H1 (cell line): ENCODE data around the gene CPTP. TPM values are rescaled to one million over a fixed set of nuclear protein-coding genes. Genes with fewer than 3 reads are reported as not detected.

Experiments
- CTCF ChIA-PET: fragments of 300-600 bp; sonication (Branson Sonifier 250); formaldehyde crosslinking; loops from one replicate; lab custom pipeline; 2021; ENCODE audit not compliant: partially characterized antibody; lab: Charles Lee
- POLR2A ChIA-PET: fragments of 300-600 bp; sonication (Branson Sonifier 250); formaldehyde crosslinking; loops from one replicate; lab custom pipeline; 2021; ENCODE audit warnings: inconsistent platforms; ENCODE audit not compliant: partially characterized antibody; lab: Charles Lee
- DNase-seq, 2 experiments: peaks; one replicate each; pipeline versions ENCODE4 v3.0.0 to v3.0.0-alpha.2; 2010 to 2022; ENCODE audit warnings: low spot score in 2 of 2, low read depth in 1 of 2, mixed read lengths in 1 of 2
- FAIRE-seq: peaks from 2 replicates; lab custom pipeline; 2011; peaks lifted over from hg19 to GRCh38; lab: Jason Lieb, UNC
- H2AFZ ChIP-seq: 2 replicates; pipeline ENCODE4 v1.8.1; 2012; ENCODE audit warnings: low read length, inconsistent platforms
- H2AK5ac ChIP-seq: 2 replicates; pipeline ENCODE4 v1.6.1; 2013; ENCODE audit warnings: low read depth, low read length
- H2BK120ac ChIP-seq: replicated peaks from 2 replicates; pipeline ENCODE3; 2013; ENCODE audit warnings: low read depth, low read length, inconsistent platforms
- H2BK12ac ChIP-seq: 2 replicates; pipeline ENCODE4 v1.6.1; 2013; ENCODE audit warnings: low read depth, low read length
- H2BK15ac ChIP-seq: 2 replicates; pipeline ENCODE4 v1.6.1; 2013; ENCODE audit warnings: low read length
- H2BK20ac ChIP-seq: 2 replicates; pipeline ENCODE4 v1.6.1; 2013; ENCODE audit warnings: low read length
- H2BK5ac ChIP-seq: 2 replicates; pipeline ENCODE4 v1.6.1; 2013; ENCODE audit warnings: low read depth, low read length
- H3K14ac ChIP-seq: 2 replicates; pipeline ENCODE4 v1.6.1; 2013; ENCODE audit warnings: inconsistent platforms; ENCODE audit not compliant: insufficient read length
- H3K18ac ChIP-seq: 2 replicates; pipeline ENCODE4 v1.6.1; 2013; ENCODE audit warnings: low read length; ENCODE audit errors: extremely low read depth
- H3K23ac ChIP-seq: 2 replicates; pipeline ENCODE4 v1.6.1; 2013; ENCODE audit warnings: inconsistent platforms; ENCODE audit not compliant: insufficient read length
- H3K23me2 ChIP-seq: 2 replicates; pipeline ENCODE4 v1.6.1; 2013; ENCODE audit warnings: low read depth, low read length
- H3K27ac ChIP-seq: 2 replicates; pipeline ENCODE4 v1.6.1; 2011; ENCODE audit warnings: low read depth, low read length, inconsistent platforms
- H3K27me3 ChIP-seq, 4 experiments: replicated peaks in 1 of 4; 1 replicate in 1 of 4; 2 replicates in 3 of 4; pipeline versions ENCODE4 v1.6.1 to v1.8.1; 2011 to 2013; ENCODE audit warnings: low read length in 3 of 4, mild to moderate bottlenecking in 3 of 4, inconsistent platforms in 2 of 4, mixed read lengths in 2 of 4, moderate library complexity in 1 of 4; ENCODE audit not compliant: control insufficient read depth in 3 of 4, insufficient read depth in 3 of 4; ENCODE audit errors: extremely low read depth in 1 of 4
- H3K36me3 ChIP-seq, 4 experiments: 2 replicates each; pipeline versions ENCODE4 v1.6.1 to v1.8.1; 2011 to 2013; ENCODE audit warnings: mild to moderate bottlenecking in 4 of 4, low read length in 3 of 4, moderate library complexity in 2 of 4, control low read depth in 1 of 4, inconsistent platforms in 1 of 4; ENCODE audit not compliant: insufficient read depth in 4 of 4, control insufficient read depth in 2 of 4
- H3K4ac ChIP-seq: replicated peaks from 2 replicates; pipeline ENCODE3; 2013; ENCODE audit warnings: low read length, low read depth, mixed read lengths, inconsistent platforms; ENCODE audit not compliant: insufficient read length
- H3K4me1 ChIP-seq, 4 experiments: replicated peaks in 1 of 4; 1 replicate in 1 of 4; 2 replicates in 3 of 4; pipeline versions ENCODE4 v1.6.1 to v1.8.1; 2011 to 2013; ENCODE audit warnings: low read length in 3 of 4, inconsistent platforms in 2 of 4, mixed read lengths in 1 of 4; ENCODE audit not compliant: insufficient read depth in 4 of 4, control insufficient read depth in 3 of 4
- H3K4me2 ChIP-seq, 2 experiments: 2 replicates each; pipeline versions ENCODE4 v1.6.1 to v1.8.1; 2011 to 2013; ENCODE audit warnings: low read depth in 2 of 2, low read length in 2 of 2, control low read depth in 1 of 2, inconsistent platforms in 1 of 2, mild to moderate bottlenecking in 1 of 2; ENCODE audit not compliant: insufficient read depth in 1 of 2
- H3K4me3 ChIP-seq, 4 experiments: fragments of 200-600, 300-600 bp in 1 of 4; sonication (generic), shearing (Covaris generic), sonication (Bioruptor Twin) in 1 of 4; 2 replicates each; pipeline versions ENCODE4 v1.5.1 to v1.8.1; 2011 to 2016; ENCODE audit warnings: low read length in 4 of 4, low read depth in 3 of 4, control low read depth in 2 of 4, inconsistent platforms in 2 of 4, mild to moderate bottlenecking in 2 of 4, mixed read lengths in 1 of 4, moderate library complexity in 1 of 4; ENCODE audit not compliant: insufficient read depth in 2 of 4; ENCODE audit errors: extremely low read depth in 1 of 4
- H3K56ac ChIP-seq: replicated peaks from 2 replicates; pipeline ENCODE3; 2013; ENCODE audit warnings: low read depth, mild to moderate bottlenecking, mixed read lengths, low read length, inconsistent platforms; ENCODE audit not compliant: insufficient read length
- H3K79me1 ChIP-seq: 2 replicates; pipeline ENCODE4 v1.6.1; 2013; ENCODE audit warnings: low read depth, low read length, control low read depth
- H3K79me2 ChIP-seq, 2 experiments: 2 replicates each; pipeline versions ENCODE4 v1.6.1 to v1.8.1; 2012 to 2013; ENCODE audit warnings: low read length in 2 of 2, mild to moderate bottlenecking in 2 of 2, inconsistent platforms in 1 of 2; ENCODE audit not compliant: insufficient read depth in 2 of 2, control insufficient read depth in 1 of 2
- H3K9ac ChIP-seq, 4 experiments: replicated peaks in 1 of 4; 1 replicate in 1 of 4; 2 replicates in 3 of 4; pipeline versions ENCODE4 v1.6.1 to v1.8.1; 2011 to 2013; ENCODE audit warnings: low read depth in 3 of 4, low read length in 3 of 4, control low read depth in 2 of 4, mild to moderate bottlenecking in 2 of 4, moderate library complexity in 2 of 4, inconsistent platforms in 1 of 4; ENCODE audit errors: extremely low read depth in 1 of 4
- H3K9me3 ChIP-seq, 2 experiments: 2 replicates each; pipeline versions ENCODE4 v1.6.1 to v1.8.1; 2012 to 2013; ENCODE audit warnings: mild to moderate bottlenecking in 2 of 2, moderate library complexity in 2 of 2, control low read depth in 1 of 2, inconsistent platforms in 1 of 2, low read depth in 1 of 2, low read length in 1 of 2, mixed read lengths in 1 of 2; ENCODE audit not compliant: insufficient read depth in 2 of 2
- H4K20me1 ChIP-seq, 2 experiments: replicated peaks in 1 of 2; 2 replicates each; pipeline versions ENCODE3 to v1.8.1; 2011 to 2013; ENCODE audit warnings: inconsistent platforms in 2 of 2, low read length in 2 of 2, mild to moderate bottlenecking in 1 of 2; ENCODE audit not compliant: insufficient read depth in 2 of 2, control insufficient read depth in 1 of 2
- H4K5ac ChIP-seq: 2 replicates; pipeline ENCODE4 v1.6.1; 2013; ENCODE audit warnings: low read length, low read depth, mixed read lengths, inconsistent platforms; ENCODE audit not compliant: insufficient read length
- H4K8ac ChIP-seq: 2 replicates; pipeline ENCODE4 v1.8.0; 2013; ENCODE audit warnings: mild to moderate bottlenecking, moderate library complexity, low read length, inconsistent platforms; ENCODE audit not compliant: insufficient read depth; ENCODE audit errors: extremely low read depth
- H4K91ac ChIP-seq: replicated peaks from 2 replicates; pipeline ENCODE3; 2013; ENCODE audit warnings: low read length, mixed read lengths, inconsistent platforms; ENCODE audit not compliant: insufficient read length
- EP300 ChIP-seq, 2 experiments: IDR thresholded peaks; 1 replicate in 1 of 2; 2 replicates in 1 of 2; pipeline ENCODE4 v1.6.1; 2011 to 2012; ENCODE audit warnings: low read depth in 2 of 2, low read length in 2 of 2, mild to moderate bottlenecking in 2 of 2, borderline replicate concordance in 1 of 2, inconsistent platforms in 1 of 2, moderate library complexity in 1 of 2
- GABPA ChIP-seq: IDR thresholded peaks from 2 replicates; pipeline ENCODE4 v1.6.1; 2011; ENCODE audit warnings: mild to moderate bottlenecking, low read length, moderate library complexity, borderline replicate concordance; ENCODE audit not compliant: insufficient read depth
- HDAC2 ChIP-seq, 2 experiments: fragments of 300-600 bp in 1 of 2; sonication (generic) in 1 of 2; IDR thresholded peaks; 2 replicates each; pipeline ENCODE4 v1.6.1; 2011 to 2012; ENCODE audit warnings: low read depth in 2 of 2, low read length in 2 of 2, mild to moderate bottlenecking in 2 of 2, moderate library complexity in 2 of 2, borderline replicate concordance in 1 of 2, inconsistent platforms in 1 of 2
- MAFK ChIP-seq: IDR thresholded peaks from 2 replicates; pipeline ENCODE4 v1.6.1; 2012; ENCODE audit warnings: low read depth, mild to moderate bottlenecking, improper control_type of control experiment, low read length
- MAX ChIP-seq: IDR thresholded peaks from 2 replicates; pipeline ENCODE4 v1.6.1; 2012; ENCODE audit warnings: inconsistent platforms
- RAD21 ChIP-seq, 2 experiments: IDR thresholded peaks in 1 of 2; conservative IDR thresholded peaks in 1 of 2; 2 replicates each; pipeline ENCODE4 v1.6.1; 2011; ENCODE audit warnings: low read depth in 2 of 2, low read length in 2 of 2, improper control_type of control experiment in 1 of 2, inconsistent platforms in 1 of 2, mild to moderate bottlenecking in 1 of 2, moderate library complexity in 1 of 2
- RFX5 ChIP-seq: IDR thresholded peaks from 2 replicates; pipeline ENCODE4 v1.6.1; 2011; ENCODE audit warnings: low read depth, low read length, improper control_type of control experiment, borderline replicate concordance
- RXRA ChIP-seq: IDR thresholded peaks from 2 replicates; pipeline ENCODE4 v1.6.1; 2011; ENCODE audit warnings: low read depth, mild to moderate bottlenecking, low read length, moderate library complexity; ENCODE audit not compliant: insufficient read depth
- SP2 ChIP-seq: IDR thresholded peaks from 2 replicates; pipeline ENCODE4 v1.6.1; 2012; ENCODE audit warnings: mild to moderate bottlenecking, low read length, inconsistent platforms
- SRF ChIP-seq: IDR thresholded peaks from 2 replicates; pipeline ENCODE4 v1.6.1; 2011; ENCODE audit warnings: mild to moderate bottlenecking, low read depth, low read length, moderate library complexity
- TAF7 ChIP-seq: optimal IDR thresholded peaks from 2 replicates; pipeline ENCODE3; 2011; ENCODE audit warnings: low read depth, mild to moderate bottlenecking, inconsistent platforms, low read length, moderate library complexity, borderline replicate concordance
- TCF12 ChIP-seq: IDR thresholded peaks from 2 replicates; pipeline ENCODE4 v1.6.1; 2011; ENCODE audit warnings: low read depth, mild to moderate bottlenecking, low read length
- TEAD4 ChIP-seq: IDR thresholded peaks from 2 replicates; pipeline ENCODE4 v1.6.1; 2012; ENCODE audit warnings: low read depth, low read length, inconsistent platforms, mixed read lengths
- WGBS, 2 experiments: shearing (Covaris generic) in 1 of 2; methylation state at CpG; one replicate each; pipeline versions ENCODE4 v1.1.6 to v1.1.7; 2013 to 2015; ENCODE audit warnings: low lambda C conversion rate in 2 of 2, mixed read lengths in 2 of 2, inconsistent platforms in 1 of 2, low coverage in 1 of 2, missing lambda C conversion rate in 1 of 2; ENCODE audit not compliant: insufficient replicate concordance in 2 of 2, insufficient coverage in 1 of 2, insufficient read length in 1 of 2; ENCODE audit errors: extremely low coverage in 1 of 2, missing lambda C conversion rate in 1 of 2; 5-methylcytosine and 5-hydroxymethylcytosine counted together
- polyA plus RNA-seq, 7 experiments: library from polyadenylated mRNA; depleted of rRNA in 3 of 7; stranded (reverse) in 5 of 7; unstranded in 2 of 7; fragments of >200 nt in 5 of 7; fragments of 200-250 nt in 2 of 7; gene quantifications; 1 replicate in 5 of 7; 2 replicates in 1 of 7; 4 replicates in 1 of 7; pipeline versions ENCODE4 v1.2.1 to v1.2.3, GENCODE V29; 2011 to 2013; ENCODE audit warnings: missing spikeins in 2 of 7, mixed read lengths in 2 of 7
- total RNA-seq: library from RNA; stranded (reverse); fragmentation: NEBNext Ultra II Directional; extraction: Animal tissue kit (Norgen Biotek cat#: 25700); gene quantifications from 2 replicates; pipeline ENCODE4 v1.2.1, GENCODE V29; 2021

The CPTP gene
- total and polyA plus RNA-seq, 2 of the 8 experiments (the other 6 are each of a cell fraction or from before 2014, with no cell fraction given) = 8.1 to 10.6 TPM

- Histone ChIP-seq H3K4me1 (peaks cover 0 to 21% (median 11%) of the 10 kb centered on the region in 4 experiments; a peak in 6 of 7 replicates), H3K4me2 (no peak overlapping the region), H2BK20ac (no peak overlapping the region), H2BK15ac (no peak overlapping the region), H3K18ac (no peak overlapping the region), H2AFZ (no peak overlapping the region), H3K27ac (no peak overlapping the region), H3K79me1 (peaks cover 7% of the 10 kb centered on the region), H3K4ac (no peak overlapping the region), H4K20me1 (peaks cover 8 to 24% of the 10 kb centered on the region in 2 experiments), H2AK5ac (no peak overlapping the region), H3K56ac (no peak overlapping the region), H4K91ac (no peak overlapping the region), H4K8ac (no peak overlapping the region), H2BK5ac (no peak overlapping the region), H3K4me3 (no peak overlapping the region), H2BK120ac (no peak overlapping the region), H3K36me3 (peaks cover 17 to 48% (median 39%) of the 10 kb centered on the region in 4 experiments), H4K5ac (no peak overlapping the region), H3K23me2 (peaks cover 4% of the 10 kb centered on the region; the same call in 1 of the 2 replicates), H2BK12ac (no peak overlapping the region; the same call in 1 of the 2 replicates), H3K23ac (no peak overlapping the region), H3K9me3 (no peaks in the 10 kb centered on the region), H3K9ac (no peak overlapping the region), H3K14ac (no peak overlapping the region), H3K79me2 (peaks cover 0 to 6% of the 10 kb centered on the region in 2 experiments; a peak in 1 of 4 replicates), H3K27me3 (no peaks in the 10 kb centered on the region)
- FAIRE-seq (no peak), DNase-seq (no peak)
- ChIA-PET POLR2A (interaction anchor here (0.9 to 10.1 kb wide), 5 partner anchors 9 to 78 kb away, joined by 3 to 134 read pairs (median 6); partner anchors contain the start of gene TAS1R3), CTCF (interaction anchor here (0.7 to 1.2 kb wide), 3 partner anchors 22 to 58 kb away, joined by 3 to 5 read pairs (median 3); no protein-coding TSS in a partner anchor)
- WGBS, 2 experiments = 89% methylated on average over 14 of the region's 15 CpGs; no CpG with 5 or more reads in 1 of the 2 experiments
- TF ChIP-seq TAF7 (no peak), SP2 (no peak), TCF12 (no peak), TEAD4 (no peak), GABPA (no peak), RXRA (no peak), EP300 (IDR thresholded peaks at IDR 0.05; ENCODE audit: borderline replicate concordance in 1 of 2, low read depth in 2 of 2, low read length in 2 of 2) (no peak), SRF (no peak), RFX5 (no peak), RAD21 (IDR thresholded peaks at IDR 0.05 in 1 of 2, conservative IDR thresholded peaks at IDR 0.05 in 1 of 2; ENCODE audit: low read depth in 2 of 2, low read length in 2 of 2) (no peak), MAFK (no peak), HDAC2 (IDR thresholded peaks at IDR 0.05; ENCODE audit: borderline replicate concordance in 1 of 2, low read depth in 2 of 2, low read length in 2 of 2) (no peak), MAX (no peak)
Measured at GRCh38 chr1:1314237-1314586, 10.4 kb upstream of the CPTP start.
